Measurements from ENCODE around the gene DIP2C.
"Not testable (repeated sequence)": the region's sequence is repeated elsewhere in the genome, so short reads cannot be mapped to it uniquely, and the experiment has no call there.

DNA sequence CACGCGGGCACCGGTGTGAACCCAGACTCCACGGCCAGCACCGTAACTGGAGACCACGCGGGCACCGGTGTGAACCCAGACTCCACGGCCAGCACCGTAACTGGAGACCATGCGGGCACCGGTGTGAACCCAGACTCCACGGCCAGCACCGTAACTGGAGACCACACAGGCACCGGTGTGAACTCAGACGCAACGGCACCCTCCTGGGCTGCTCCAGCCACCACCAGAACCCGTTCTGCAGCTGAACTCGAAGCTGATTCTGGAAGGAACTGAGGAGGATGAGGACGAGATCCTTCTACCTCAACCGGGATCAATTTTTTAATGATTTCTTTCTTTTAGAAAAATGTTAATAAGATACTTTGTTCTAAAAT lies 56.7 kb downstream of the DIP2C start:
- TF ChIP-seq, protein P1, sequence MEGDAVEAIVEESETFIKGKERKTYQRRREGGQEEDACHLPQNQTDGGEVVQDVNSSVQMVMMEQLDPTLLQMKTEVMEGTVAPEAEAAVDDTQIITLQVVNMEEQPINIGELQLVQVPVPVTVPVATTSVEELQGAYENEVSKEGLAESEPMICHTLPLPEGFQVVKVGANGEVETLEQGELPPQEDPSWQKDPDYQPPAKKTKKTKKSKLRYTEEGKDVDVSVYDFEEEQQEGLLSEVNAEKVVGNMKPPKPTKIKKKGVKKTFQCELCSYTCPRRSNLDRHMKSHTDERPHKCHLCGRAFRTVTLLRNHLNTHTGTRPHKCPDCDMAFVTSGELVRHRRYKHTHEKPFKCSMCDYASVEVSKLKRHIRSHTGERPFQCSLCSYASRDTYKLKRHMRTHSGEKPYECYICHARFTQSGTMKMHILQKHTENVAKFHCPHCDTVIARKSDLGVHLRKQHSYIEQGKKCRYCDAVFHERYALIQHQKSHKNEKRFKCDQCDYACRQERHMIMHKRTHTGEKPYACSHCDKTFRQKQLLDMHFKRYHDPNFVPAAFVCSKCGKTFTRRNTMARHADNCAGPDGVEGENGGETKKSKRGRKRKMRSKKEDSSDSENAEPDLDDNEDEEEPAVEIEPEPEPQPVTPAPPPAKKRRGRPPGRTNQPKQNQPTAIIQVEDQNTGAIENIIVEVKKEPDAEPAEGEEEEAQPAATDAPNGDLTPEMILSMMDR (IDR thresholded peaks at IDR 0.05), result not testable (repeated sequence)
- not testable (repeated sequence) for TF ChIP-seq POLR2A (IDR thresholded peaks at IDR 0.05)
